Hepatocyte (in vitro differentiated cells): Measurements from ENCODE around the gene PCDHGC3.

Experiments used
- CTCF ChIP-seq: fragments of 200-600 bp; sonication (generic); IDR thresholded peaks from 2 replicates; pipeline ENCODE4 v1.5.1; 2016; ENCODE audit warnings: antibody characterized with exemption, mild to moderate bottlenecking; ENCODE audit not compliant: poor library complexity
- EZH2phosphoT487 ChIP-seq: fragments of 200-600 bp; sonication (generic); IDR thresholded peaks from one replicate; pipeline ENCODE4 v1.6.1; 2018; ENCODE audit warnings: antibody characterized with exemption, mild to moderate bottlenecking, low read depth, moderate library complexity; ENCODE audit not compliant: unreplicated experiment, severe bottlenecking

GRCh38 chr5:141515141-141515540, 39.4 kb downstream of the PCDHGC3 start:
- TF ChIP-seq CTCF (no peak), EZH2phosphoT487 (no peak)
